Measurements from ENCODE around the gene FZR1. TPM values are rescaled to one million over a fixed set of nuclear protein-coding genes. Genes with fewer than 3 reads are reported as not detected.

FZR1 gene
- total and polyA plus RNA-seq, 2 of the 13 experiments (the other 11 are each of a cell fraction or from before 2014, with no cell fraction given), result 29.0 to 30.8 TPM

DNA sequence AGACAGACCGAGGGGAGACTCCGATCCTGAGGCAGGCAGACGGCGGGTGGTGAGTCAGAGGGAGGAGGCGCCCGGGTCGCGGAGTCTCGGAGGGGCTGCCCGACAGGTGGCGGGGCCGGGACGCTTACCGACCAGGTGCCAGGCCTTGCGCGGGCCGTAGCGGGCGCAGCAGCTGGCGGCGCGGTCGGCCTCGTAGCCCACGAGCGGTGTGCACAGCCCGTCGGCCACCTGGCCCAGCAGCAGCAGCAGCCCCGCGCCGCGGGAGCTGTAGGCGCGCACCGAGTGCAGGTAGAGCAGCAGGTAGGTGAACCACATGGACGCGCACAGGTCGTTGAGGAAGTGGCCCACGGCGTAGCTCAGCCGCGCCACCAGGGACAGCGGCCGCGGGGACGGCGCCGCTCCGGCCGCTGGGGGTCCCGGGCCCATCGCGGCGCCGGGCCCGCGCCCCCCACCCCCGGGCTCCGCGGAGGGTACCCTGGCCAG, 50.9 kb downstream of the FZR1 start (continued):
- TF ChIP-seq ZNF264 (CRISPR knock-in tag; IDR thresholded peaks at IDR 0.05) (no peak), ZNF33A (CRISPR knock-in tag; IDR thresholded peaks at IDR 0.05; ENCODE audit: borderline replicate concordance) (no peak), PRMT3 (CRISPR knock-in tag; IDR thresholded peaks at IDR 0.05; ENCODE audit: borderline replicate concordance, low read depth) (no peak), CREB3 (CRISPR knock-in tag; IDR thresholded peaks at IDR 0.05) (no peak), PAF1 (CRISPR knock-in tag; IDR thresholded peaks at IDR 0.05) (no peak), TEAD3 (CRISPR knock-in tag; optimal IDR thresholded peaks at IDR 0.05; ENCODE audit: borderline replicate concordance) (peak; percentile 4), ZIK1 (CRISPR knock-in tag; IDR thresholded peaks at IDR 0.05; ENCODE audit: borderline replicate concordance, low read depth) (no peak), FOSL1 (CRISPR knock-in tag; IDR thresholded peaks at IDR 0.05; ENCODE audit: borderline replicate concordance) (no peak), TCF12 (IDR thresholded peaks at IDR 0.05) (no peak), TCF12 (CRISPR knock-in tag; IDR thresholded peaks at IDR 0.05) (0 out of 2 replicates have a peak, but pooled peaks have one; percentile 0), MBD4 (IDR thresholded peaks at IDR 0.05; ENCODE audit: borderline replicate concordance, low read length) (no peak), FOXA1 (IDR thresholded peaks at IDR 0.05) (no peak), FOXA1 (CRISPR knock-in tag; IDR thresholded peaks at IDR 0.05) (0 out of 2 replicates have a peak, but pooled peaks have one; percentile 4), CEBPG (CRISPR knock-in tag; IDR thresholded peaks at IDR 0.05) (no peak), HMG20A (CRISPR knock-in tag; IDR thresholded peaks at IDR 0.05; ENCODE audit: borderline replicate concordance) (no peak), ZNF230 (CRISPR knock-in tag; IDR thresholded peaks at IDR 0.05) (0 out of 2 replicates have a peak, but pooled peaks have one; percentile 3), ZNF570 (CRISPR knock-in tag; IDR thresholded peaks at IDR 0.05; ENCODE audit: borderline replicate concordance) (no peak), TRIM24 (CRISPR knock-in tag; IDR thresholded peaks at IDR 0.05) (no peak), ZBTB49 (CRISPR knock-in tag; IDR thresholded peaks at IDR 0.05; ENCODE audit: borderline replicate concordance) (no peak), ZNF383 (CRISPR knock-in tag; IDR thresholded peaks at IDR 0.05; ENCODE audit: borderline replicate concordance) (no peak), ZNF598 (CRISPR knock-in tag; IDR thresholded peaks at IDR 0.05; ENCODE audit: borderline replicate concordance) (no peak), CENPT (CRISPR knock-in tag; IDR thresholded peaks at IDR 0.05; ENCODE audit: low read depth) (peak; percentile 61; the same call in 1 of the 2 replicates), MTF1 (CRISPR knock-in tag; IDR thresholded peaks at IDR 0.05) (no peak), NPAS2 (CRISPR knock-in tag; IDR thresholded peaks at IDR 0.05; ENCODE audit: borderline replicate concordance) (no peak)
- TF ChIP-seq, protein P1, sequence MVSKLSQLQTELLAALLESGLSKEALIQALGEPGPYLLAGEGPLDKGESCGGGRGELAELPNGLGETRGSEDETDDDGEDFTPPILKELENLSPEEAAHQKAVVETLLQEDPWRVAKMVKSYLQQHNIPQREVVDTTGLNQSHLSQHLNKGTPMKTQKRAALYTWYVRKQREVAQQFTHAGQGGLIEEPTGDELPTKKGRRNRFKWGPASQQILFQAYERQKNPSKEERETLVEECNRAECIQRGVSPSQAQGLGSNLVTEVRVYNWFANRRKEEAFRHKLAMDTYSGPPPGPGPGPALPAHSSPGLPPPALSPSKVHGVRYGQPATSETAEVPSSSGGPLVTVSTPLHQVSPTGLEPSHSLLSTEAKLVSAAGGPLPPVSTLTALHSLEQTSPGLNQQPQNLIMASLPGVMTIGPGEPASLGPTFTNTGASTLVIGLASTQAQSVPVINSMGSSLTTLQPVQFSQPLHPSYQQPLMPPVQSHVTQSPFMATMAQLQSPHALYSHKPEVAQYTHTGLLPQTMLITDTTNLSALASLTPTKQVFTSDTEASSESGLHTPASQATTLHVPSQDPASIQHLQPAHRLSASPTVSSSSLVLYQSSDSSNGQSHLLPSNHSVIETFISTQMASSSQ (IDR thresholded peaks at IDR 0.05; ENCODE audit: low read depth), result no peak
- TF ChIP-seq, protein P1 (CRISPR knock-in tag; IDR thresholded peaks at IDR 0.05; ENCODE audit: borderline replicate concordance), result 0 out of 2 replicates have a peak, but pooled peaks have one; percentile 14

All from HepG2 (cell line).